ENCODE measurements around the gene GDPD5.

GDPD5 gene

GRCh38 chr11:75503531-75504099, 22.1 kb downstream of the GDPD5 start:
- H3K4me1 ChIP-seq (ENCODE audit: insufficient read depth, low read length): peaks cover 9% of the 10 kb centered on the region
- H3K36me3 ChIP-seq (ENCODE audit: insufficient read depth, low read length): no peaks in the 10 kb centered on the region
- H3K9ac ChIP-seq (ENCODE audit: low read depth, low read length): no peak overlapping the region
- H3K9me3 ChIP-seq (ENCODE audit: control insufficient read depth, insufficient read depth, low read length): no peaks in the 10 kb centered on the region

- Histone ChIP-seq H3K9ac (ENCODE audit: low read depth, low read length) (no peak overlapping the region), H3K36me3 (ENCODE audit: insufficient read depth, low read length) (no peaks in the 10 kb centered on the region), H3K9me3 (ENCODE audit: control insufficient read depth, insufficient read depth, low read length) (no peaks in the 10 kb centered on the region), H3K4me1 (ENCODE audit: insufficient read depth, low read length) (peaks cover 12% of the 10 kb centered on the region)
These were observed 23.6 kb downstream of the GDPD5 start for GRCh38 chr11:75502138-75502537.

- peaks cover 20% of the 10 kb centered on the region for H3K4me1 ChIP-seq (ENCODE audit: insufficient read depth, low read length)
- H3K36me3 ChIP-seq (ENCODE audit: insufficient read depth, low read length): no peaks in the 10 kb centered on the region
- no peak overlapping the region for H3K9ac ChIP-seq (ENCODE audit: low read depth, low read length)
- no peaks in the 10 kb centered on the region for H3K9me3 ChIP-seq (ENCODE audit: control insufficient read depth, insufficient read depth, low read length)
These were observed 25.0 kb downstream of the GDPD5 start for GRCh38 chr11:75500742-75501141.

- no peaks in the 10 kb centered on the region for H3K36me3 ChIP-seq (ENCODE audit: insufficient read depth, low read length)
- no peak overlapping the region for H3K9ac ChIP-seq (ENCODE audit: low read depth, low read length)
- H3K9me3 ChIP-seq (ENCODE audit: control insufficient read depth, insufficient read depth, low read length): no peaks in the 10 kb centered on the region
- peaks cover 21% of the 10 kb centered on the region for H3K4me1 ChIP-seq (ENCODE audit: insufficient read depth, low read length)
These were observed 26.1 kb downstream of the GDPD5 start for GRCh38 chr11:75499423-75500190.

- H3K4me1 ChIP-seq (ENCODE audit: insufficient read depth, low read length): peaks cover 21% of the 10 kb centered on the region
- H3K9me3 ChIP-seq (ENCODE audit: control insufficient read depth, insufficient read depth, low read length): no peaks in the 10 kb centered on the region
- no peaks in the 10 kb centered on the region for H3K36me3 ChIP-seq (ENCODE audit: insufficient read depth, low read length)
- no peak overlapping the region for H3K9ac ChIP-seq (ENCODE audit: low read depth, low read length)
These were observed 27.0 kb downstream of the GDPD5 start for GRCh38 chr11:75498556-75499255.

GRCh38 chr11:75497788-75498409, 27.8 kb downstream of the GDPD5 start:
- Histone ChIP-seq H3K9me3 (ENCODE audit: control insufficient read depth, insufficient read depth, low read length) (no peaks in the 10 kb centered on the region), H3K4me1 (ENCODE audit: insufficient read depth, low read length) (peaks cover 21% of the 10 kb centered on the region), H3K36me3 (ENCODE audit: insufficient read depth, low read length) (no peaks in the 10 kb centered on the region), H3K9ac (ENCODE audit: low read depth, low read length) (no peak overlapping the region)

- Histone ChIP-seq H3K9ac (ENCODE audit: low read depth, low read length) (no peak overlapping the region), H3K4me1 (ENCODE audit: insufficient read depth, low read length) (peaks cover 32% of the 10 kb centered on the region)
These were observed 29.4 kb downstream of the GDPD5 start for GRCh38 chr11:75496305-75496752.

GRCh38 chr11:75495749-75496304, 29.9 kb downstream of the GDPD5 start:
- Histone ChIP-seq H3K9me3 (ENCODE audit: control insufficient read depth, insufficient read depth, low read length) (no peaks in the 10 kb centered on the region), H3K9ac (ENCODE audit: low read depth, low read length) (no peak overlapping the region), H3K4me1 (ENCODE audit: insufficient read depth, low read length) (peaks cover 37% of the 10 kb centered on the region), H3K36me3 (ENCODE audit: insufficient read depth, low read length) (no peaks in the 10 kb centered on the region)

More at GRCh38 chr11:75496305-75496752, 29.4 kb downstream of the GDPD5 start:
- Histone ChIP-seq H3K36me3 (ENCODE audit: insufficient read depth, low read length) (no peaks in the 10 kb centered on the region), H3K9me3 (ENCODE audit: control insufficient read depth, insufficient read depth, low read length) (no peaks in the 10 kb centered on the region)

GRCh38 chr11:75493626-75494025, 32.1 kb downstream of the GDPD5 start:
- H3K36me3 ChIP-seq (ENCODE audit: insufficient read depth, low read length): no peaks in the 10 kb centered on the region
- no peaks in the 10 kb centered on the region for H3K9me3 ChIP-seq (ENCODE audit: control insufficient read depth, insufficient read depth, low read length)
- H3K4me1 ChIP-seq (ENCODE audit: insufficient read depth, low read length): peaks cover 42% of the 10 kb centered on the region
- H3K9ac ChIP-seq (ENCODE audit: low read depth, low read length): no peak overlapping the region

GRCh38 chr11:75492181-75492820, 33.4 kb downstream of the GDPD5 start:
- Histone ChIP-seq H3K36me3 (ENCODE audit: insufficient read depth, low read length) (no peaks in the 10 kb centered on the region), H3K9me3 (ENCODE audit: control insufficient read depth, insufficient read depth, low read length) (no peaks in the 10 kb centered on the region), H3K9ac (ENCODE audit: low read depth, low read length) (peak overlapping the region; percentile 17; the same call in 1 of the 2 replicates), H3K4me1 (ENCODE audit: insufficient read depth, low read length) (peaks cover 39% of the 10 kb centered on the region)

GRCh38 chr11:75491465-75491864, 34.3 kb downstream of the GDPD5 start:
- H3K9me3 ChIP-seq (ENCODE audit: control insufficient read depth, insufficient read depth, low read length): no peaks in the 10 kb centered on the region
- H3K9ac ChIP-seq (ENCODE audit: low read depth, low read length): no peak overlapping the region

GRCh38 chr11:75490221-75491181, 35.2 kb downstream of the GDPD5 start:
- Histone ChIP-seq H3K9me3 (ENCODE audit: control insufficient read depth, insufficient read depth, low read length) (no peaks in the 10 kb centered on the region), H3K4me1 (ENCODE audit: insufficient read depth, low read length) (peaks cover 30% of the 10 kb centered on the region), H3K9ac (ENCODE audit: low read depth, low read length) (peak overlapping the region; percentile 26; the same call in 1 of the 2 replicates), H3K36me3 (ENCODE audit: insufficient read depth, low read length) (no peaks in the 10 kb centered on the region)

More at GRCh38 chr11:75491465-75491864, 34.3 kb downstream of the GDPD5 start:
- Histone ChIP-seq H3K4me1 (ENCODE audit: insufficient read depth, low read length) (peaks cover 37% of the 10 kb centered on the region), H3K36me3 (ENCODE audit: insufficient read depth, low read length) (no peaks in the 10 kb centered on the region)

- Histone ChIP-seq H3K4me1 (ENCODE audit: insufficient read depth, low read length) (peaks cover 24% of the 10 kb centered on the region), H3K9me3 (ENCODE audit: control insufficient read depth, insufficient read depth, low read length) (no peaks in the 10 kb centered on the region), H3K9ac (ENCODE audit: low read depth, low read length) (no peak overlapping the region), H3K36me3 (ENCODE audit: insufficient read depth, low read length) (no peaks in the 10 kb centered on the region)
These were observed 38.4 kb downstream of the GDPD5 start for GRCh38 chr11:75487365-75487764.
